GM21528 (cell line): ENCODE data around the gene AGBL4.

Source experiments
- ATAC-seq: cut with Tn5 transposase; IDR thresholded peaks from one replicate; pipeline ENCODE4 v1.9.1; 2021; ENCODE audit warnings: mild to moderate bottlenecking, moderate library complexity; ENCODE audit not compliant: unreplicated experiment, low FRiP score

AGBL4 gene

GRCh38 chr1:48785869-48786268, 1237.9 kb downstream of the AGBL4 start:
- ATAC-seq, result no peak

- no peak for ATAC-seq
Measured at GRCh38 chr1:48784301-48784700, 1239.5 kb downstream of the AGBL4 start.

DNA sequence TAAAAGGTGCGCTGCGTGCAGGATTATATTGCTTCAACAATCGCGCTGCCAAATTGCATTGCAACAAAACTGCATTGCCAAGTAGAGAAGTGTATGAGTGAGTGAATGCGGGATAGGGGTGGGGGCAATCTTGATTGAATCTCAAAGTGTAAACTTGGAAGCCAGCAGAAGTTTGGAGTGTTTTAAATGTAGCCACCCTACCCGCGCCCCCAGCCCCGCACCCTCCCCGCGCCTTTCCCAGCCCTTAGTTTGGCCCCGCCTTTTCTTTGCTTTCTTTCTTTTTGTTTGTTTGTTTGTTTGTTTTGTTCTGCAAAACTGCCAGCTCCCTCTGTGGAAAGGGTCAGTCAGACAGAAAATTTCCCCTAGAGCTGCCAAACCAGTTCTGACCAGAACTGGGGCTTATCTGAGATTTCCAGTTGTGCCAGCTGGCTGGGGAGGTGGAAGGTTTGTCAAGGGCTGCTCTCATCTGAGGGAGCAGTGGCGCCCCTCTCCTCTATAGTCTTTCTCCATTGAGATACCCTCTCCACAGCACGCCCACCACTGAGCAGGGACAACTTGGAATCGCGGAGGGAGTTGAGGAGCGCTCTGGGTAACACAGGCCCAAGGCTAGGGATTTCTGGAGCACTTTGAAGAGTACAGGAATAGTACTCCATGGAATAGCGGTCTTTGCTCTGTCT, 1246.4 kb downstream of the AGBL4 start:
- ATAC-seq, result no peak

- ATAC-seq, result no peak
Measured at GRCh38 chr1:48776393-48777218, 1247.1 kb downstream of the AGBL4 start, which contains the start of gene BEND5. BEND5 (minus strand) TSS chr1:48776891; CDS start chr1:48776831, 60 bp downstream.

- ATAC-seq, result no peak
Measured at GRCh38 chr1:48775831-48776392, 1247.8 kb downstream of the AGBL4 start.

DNA sequence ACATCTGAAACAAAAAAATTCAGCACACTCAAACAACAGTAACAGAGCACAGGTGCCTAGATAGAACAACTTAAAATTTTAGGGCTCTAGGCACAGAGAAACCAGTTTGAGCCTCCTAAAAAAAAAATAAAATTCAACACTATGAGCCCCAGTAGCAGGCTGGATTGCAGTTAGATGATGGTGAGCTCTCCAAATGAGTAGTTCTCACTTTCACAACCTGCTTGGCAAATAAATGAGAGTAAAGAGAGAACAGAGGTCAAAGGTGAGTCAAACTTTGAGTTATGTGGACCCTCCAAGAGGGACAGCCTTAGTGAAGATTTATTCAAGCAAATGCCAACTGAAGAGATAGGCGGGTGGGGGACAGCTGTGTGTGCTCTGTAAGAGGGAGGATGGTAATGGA, 1250.6 kb downstream of the AGBL4 start:
- peak; percentile 54 for ATAC-seq

- no peak for ATAC-seq
Measured at GRCh38 chr1:48772211-48772610, 1251.5 kb downstream of the AGBL4 start.

DNA sequence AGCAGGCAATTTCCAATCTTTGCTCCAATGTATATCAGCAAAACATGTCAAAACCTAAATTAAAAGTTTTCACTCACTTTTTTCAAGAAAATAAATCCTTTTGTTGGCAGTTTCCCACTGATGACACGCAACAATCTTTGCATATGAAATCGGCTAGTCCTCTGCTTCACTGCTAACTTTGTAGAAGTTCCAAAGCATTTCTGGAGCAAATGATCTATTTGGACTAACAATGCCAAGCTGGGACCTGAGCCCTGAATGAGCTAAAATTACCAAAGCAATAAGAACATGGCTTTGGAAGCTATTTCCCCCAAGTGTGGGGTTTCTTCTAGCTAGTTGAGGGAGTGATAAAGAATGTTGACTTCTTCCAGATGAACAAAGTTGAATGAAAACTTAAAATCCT, 1252.2 kb downstream of the AGBL4 start:
- no peak for ATAC-seq

GRCh38 chr1:48767975-48768510, 1255.7 kb downstream of the AGBL4 start:
- ATAC-seq, result no peak

GRCh38 chr1:48765335-48765734, 1258.4 kb downstream of the AGBL4 start:
- ATAC-seq, result no peak

DNA sequence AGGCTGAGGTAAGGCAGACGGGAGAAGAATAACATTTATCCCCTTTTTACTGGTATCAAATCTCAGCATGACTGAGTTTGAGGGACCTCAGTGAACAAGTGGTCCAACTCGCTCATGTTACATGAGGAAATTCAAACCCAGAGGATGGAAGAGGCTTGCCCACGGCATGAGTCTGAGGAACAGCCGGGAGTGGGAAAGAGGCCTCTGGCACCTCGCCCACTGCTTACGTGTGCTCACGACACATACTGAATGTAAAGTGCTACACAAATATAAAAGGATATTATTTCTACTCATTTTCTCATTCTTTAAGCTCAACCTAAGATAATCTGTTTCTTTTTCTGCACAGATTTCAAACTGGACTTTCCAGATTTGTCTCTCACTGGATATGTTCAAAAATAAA, 1261.8 kb downstream of the AGBL4 start:
- ATAC-seq, result no peak

DNA sequence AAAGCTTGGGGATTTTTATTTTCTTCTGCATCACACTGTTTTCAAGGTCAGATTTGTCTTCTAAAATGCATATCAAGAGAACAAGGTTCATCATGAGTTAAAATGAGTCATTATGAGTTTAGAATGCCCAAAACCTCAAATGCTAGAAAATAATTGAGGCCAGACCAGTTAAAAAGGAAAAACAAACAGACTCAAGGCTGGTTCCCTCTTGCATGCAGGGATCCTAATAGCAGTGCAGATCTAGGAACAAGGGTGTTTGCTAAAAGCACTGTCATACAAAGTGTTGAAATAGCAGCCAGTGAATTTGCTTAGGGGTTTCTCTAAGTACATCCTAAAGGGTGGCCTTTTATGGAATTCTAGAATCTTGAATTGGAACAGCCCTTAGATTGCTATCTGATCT, 1262.3 kb downstream of the AGBL4 start:
- no peak for ATAC-seq

GRCh38 chr1:48760857-48761256, 1262.9 kb downstream of the AGBL4 start:
- no peak for ATAC-seq

- no peak for ATAC-seq
Measured at GRCh38 chr1:48758976-48759375, 1264.8 kb downstream of the AGBL4 start.

GRCh38 chr1:48757363-48757762, 1266.4 kb downstream of the AGBL4 start:
- no peak for ATAC-seq

DNA sequence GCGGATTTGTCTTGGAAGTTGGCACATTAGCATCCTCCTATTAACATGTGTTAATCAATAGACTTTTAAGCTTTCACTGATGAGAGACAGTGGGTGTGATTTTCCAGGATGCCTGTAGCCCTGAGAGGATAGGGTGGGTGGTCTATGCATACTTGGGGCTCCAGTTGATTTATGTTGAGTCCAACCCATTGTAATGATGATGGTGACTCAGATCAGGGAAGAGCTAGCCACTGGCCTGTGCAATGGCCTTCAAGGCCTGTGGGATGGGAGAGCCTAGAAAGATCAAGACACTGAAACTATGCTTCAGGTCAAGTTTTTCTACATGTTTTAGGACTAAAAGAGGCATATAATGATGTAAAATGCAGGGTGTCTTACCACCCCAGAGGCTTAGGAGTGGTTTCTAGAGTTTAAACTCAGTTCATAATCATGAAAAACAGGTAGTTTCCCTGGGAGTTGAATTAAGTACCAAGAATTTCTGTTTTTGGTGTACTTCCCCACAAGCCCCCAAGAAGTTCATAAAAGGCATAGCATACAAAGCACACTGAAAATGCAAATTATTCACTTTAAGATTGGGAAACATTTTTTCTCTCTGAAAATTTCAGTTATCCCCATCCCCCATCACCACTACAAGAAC, 1267.0 kb downstream of the AGBL4 start:
- no peak for ATAC-seq

- ATAC-seq, result no peak
Measured at GRCh38 chr1:48753293-48753692, 1270.5 kb downstream of the AGBL4 start.

- ATAC-seq, result peak; percentile 93
Measured at GRCh38 chr1:48750109-48750508, 1273.6 kb downstream of the AGBL4 start.

DNA sequence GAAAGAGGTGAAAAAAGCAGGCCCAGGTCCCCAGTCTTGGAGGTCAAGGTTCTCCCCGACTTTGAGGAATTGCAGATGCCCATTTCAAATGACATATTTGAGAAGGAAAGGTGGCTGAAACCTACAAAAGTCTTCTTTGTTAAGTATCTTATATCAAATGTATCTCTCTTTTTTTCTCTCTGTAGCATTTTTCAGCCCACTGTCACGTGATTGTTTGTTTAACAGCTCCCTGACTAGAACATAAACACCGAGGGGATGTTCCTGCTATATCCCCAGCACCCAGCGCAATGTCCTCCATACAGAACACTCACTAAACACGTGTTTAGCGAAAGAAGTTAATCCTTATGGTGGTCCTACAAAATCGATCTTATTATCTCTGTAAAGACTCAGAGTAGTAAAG, 1274.7 kb downstream of the AGBL4 start:
- no peak for ATAC-seq

GRCh38 chr1:48746906-48747305, 1276.8 kb downstream of the AGBL4 start:
- ATAC-seq, result no peak

- no peak for ATAC-seq
Measured at GRCh38 chr1:48744032-48744431, 1279.7 kb downstream of the AGBL4 start.
